ENCODE results near the gene DCDC2C.

DNA sequence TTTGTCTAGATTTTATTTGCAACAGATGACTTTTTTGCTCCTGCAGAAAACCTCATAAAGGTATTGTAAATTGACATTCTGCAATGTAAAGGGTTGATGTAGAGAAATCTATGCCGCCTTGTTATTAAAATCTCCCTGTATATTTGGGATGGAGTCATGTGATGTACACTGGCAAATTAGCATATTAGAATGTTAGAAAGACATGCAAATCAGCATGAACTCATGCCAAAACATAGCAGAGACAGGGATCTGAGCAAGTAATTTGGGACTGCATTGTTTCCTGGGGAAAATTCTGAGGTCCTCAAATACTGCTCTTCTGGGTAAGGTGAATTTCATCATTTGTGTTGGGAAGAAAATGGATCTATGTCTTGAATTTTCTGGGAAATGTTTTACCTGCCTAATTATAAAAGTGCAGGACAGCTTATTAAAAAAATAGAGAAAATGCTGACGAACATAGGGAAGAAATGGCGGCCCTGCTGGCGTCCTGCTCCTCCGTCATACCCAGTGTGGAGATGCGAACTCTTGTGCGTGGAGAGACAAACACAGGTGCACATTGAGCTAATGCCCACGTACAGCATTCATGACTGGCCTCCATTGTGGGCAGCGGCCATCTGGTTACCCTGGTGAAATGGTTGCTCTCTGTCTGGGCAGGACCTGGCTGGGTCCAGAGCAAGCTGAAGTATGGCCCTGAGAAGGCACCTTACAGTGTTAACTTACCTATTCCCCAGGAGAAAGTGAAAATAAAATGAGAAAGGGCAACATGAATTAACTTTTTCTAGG, 29.1 kb upstream of the DCDC2C start:
- TF ChIP-seq, protein P1, sequence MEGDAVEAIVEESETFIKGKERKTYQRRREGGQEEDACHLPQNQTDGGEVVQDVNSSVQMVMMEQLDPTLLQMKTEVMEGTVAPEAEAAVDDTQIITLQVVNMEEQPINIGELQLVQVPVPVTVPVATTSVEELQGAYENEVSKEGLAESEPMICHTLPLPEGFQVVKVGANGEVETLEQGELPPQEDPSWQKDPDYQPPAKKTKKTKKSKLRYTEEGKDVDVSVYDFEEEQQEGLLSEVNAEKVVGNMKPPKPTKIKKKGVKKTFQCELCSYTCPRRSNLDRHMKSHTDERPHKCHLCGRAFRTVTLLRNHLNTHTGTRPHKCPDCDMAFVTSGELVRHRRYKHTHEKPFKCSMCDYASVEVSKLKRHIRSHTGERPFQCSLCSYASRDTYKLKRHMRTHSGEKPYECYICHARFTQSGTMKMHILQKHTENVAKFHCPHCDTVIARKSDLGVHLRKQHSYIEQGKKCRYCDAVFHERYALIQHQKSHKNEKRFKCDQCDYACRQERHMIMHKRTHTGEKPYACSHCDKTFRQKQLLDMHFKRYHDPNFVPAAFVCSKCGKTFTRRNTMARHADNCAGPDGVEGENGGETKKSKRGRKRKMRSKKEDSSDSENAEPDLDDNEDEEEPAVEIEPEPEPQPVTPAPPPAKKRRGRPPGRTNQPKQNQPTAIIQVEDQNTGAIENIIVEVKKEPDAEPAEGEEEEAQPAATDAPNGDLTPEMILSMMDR (IDR thresholded peaks at IDR 0.05; ENCODE audit: low read length) = no peak
- no peak for TF ChIP-seq EZH2 (IDR thresholded peaks at IDR 0.05; ENCODE audit: borderline replicate concordance, low read length)
